Trophoblast cell (in vitro differentiated cells and primary cell): Measurements from ENCODE around the gene JAKMIP3.

Experiments used
- DNase-seq, 2 donors: peaks; one replicate each; pipeline ENCODE4 v3.0.0-alpha.2; 2016
- H2AFZ ChIP-seq: 2 replicates; pipeline ENCODE4 v1.6.1; 2013; ENCODE audit warnings: low read length, moderate library complexity, mild to moderate bottlenecking; ENCODE audit not compliant: insufficient read depth, poor library complexity
- H2AK5ac ChIP-seq: 2 replicates; pipeline ENCODE4 v1.6.1; 2013; ENCODE audit warnings: mild to moderate bottlenecking, low read length
- H2BK120ac ChIP-seq: 2 replicates; pipeline ENCODE4 v1.6.1; 2013; ENCODE audit warnings: low read length, mild to moderate bottlenecking, moderate library complexity; ENCODE audit not compliant: insufficient read depth, poor library complexity
- H2BK12ac ChIP-seq: 2 replicates; pipeline ENCODE4 v1.6.1; 2013; ENCODE audit warnings: mild to moderate bottlenecking, low read length, moderate library complexity
- H2BK5ac ChIP-seq: 2 replicates; pipeline ENCODE4 v1.6.1; 2013; ENCODE audit warnings: low read length, low read depth, moderate library complexity, mild to moderate bottlenecking; ENCODE audit not compliant: poor library complexity
- H3K14ac ChIP-seq: 2 replicates; pipeline ENCODE4 v1.6.1; 2013; ENCODE audit warnings: mild to moderate bottlenecking, low read length
- H3K18ac ChIP-seq: 2 replicates; pipeline ENCODE4 v1.6.1; 2013; ENCODE audit warnings: mild to moderate bottlenecking, low read length
- H3K23ac ChIP-seq: 2 replicates; pipeline ENCODE4 v1.6.1; 2013; ENCODE audit warnings: low read length
- H3K27ac ChIP-seq: 2 replicates; pipeline ENCODE4 v1.5.1; 2013; ENCODE audit warnings: low read depth, mild to moderate bottlenecking, inconsistent platforms, low read length, moderate library complexity
- H3K27me3 ChIP-seq: 2 replicates; pipeline ENCODE4 v1.6.1; 2013; ENCODE audit warnings: inconsistent platforms, mild to moderate bottlenecking, low read length, moderate library complexity; ENCODE audit not compliant: insufficient read depth
- H3K36me3 ChIP-seq, 2 experiments: 1 replicate in 1 of 2; 2 replicates in 1 of 2; pipeline ENCODE4 v1.6.1; 2013; ENCODE audit warnings: low read length in 2 of 2, mild to moderate bottlenecking in 2 of 2, moderate library complexity in 1 of 2; ENCODE audit not compliant: insufficient read depth in 2 of 2, control insufficient read depth in 1 of 2
- H3K4ac ChIP-seq: 2 replicates; pipeline ENCODE4 v1.6.1; 2013; ENCODE audit warnings: low read depth, mild to moderate bottlenecking, low read length, moderate library complexity
- H3K4me1 ChIP-seq, 2 experiments: 1 replicate in 1 of 2; 2 replicates in 1 of 2; pipeline ENCODE4 v1.6.1; 2013; ENCODE audit warnings: low read length in 2 of 2, mild to moderate bottlenecking in 2 of 2, moderate library complexity in 1 of 2; ENCODE audit not compliant: insufficient read depth in 2 of 2, control insufficient read depth in 1 of 2
- H3K4me2 ChIP-seq: 2 replicates; pipeline ENCODE4 v1.6.1; 2013; ENCODE audit warnings: inconsistent platforms, mild to moderate bottlenecking, low read length, moderate library complexity
- H3K4me3 ChIP-seq: 2 replicates; pipeline ENCODE4 v1.5.1; 2013; ENCODE audit warnings: mild to moderate bottlenecking, low read depth, low read length, inconsistent platforms
- H3K79me1 ChIP-seq: one replicate; pipeline ENCODE4 v1.6.1; 2013; ENCODE audit warnings: low read length
- H3K79me2 ChIP-seq: 2 replicates; pipeline ENCODE4 v1.6.1; 2013; ENCODE audit warnings: low read length, mild to moderate bottlenecking; ENCODE audit not compliant: control insufficient read depth, insufficient read depth, poor library complexity
- H3K9ac ChIP-seq: 2 replicates; pipeline ENCODE4 v1.6.1; 2013; ENCODE audit warnings: mild to moderate bottlenecking, low read length
- H3K9me3 ChIP-seq: 2 replicates; pipeline ENCODE4 v1.6.1; 2013; ENCODE audit warnings: low read depth, mild to moderate bottlenecking, control low read depth, inconsistent platforms, low read length; ENCODE audit not compliant: insufficient read depth
- H4K12ac ChIP-seq: 2 replicates; pipeline ENCODE4 v1.6.1; 2013; ENCODE audit warnings: low read depth, mild to moderate bottlenecking, low read length, moderate library complexity
- H4K8ac ChIP-seq: 2 replicates; pipeline ENCODE4 v1.6.1; 2013; ENCODE audit warnings: low read depth, mild to moderate bottlenecking, low read length, moderate library complexity
- H4K91ac ChIP-seq: one replicate; pipeline ENCODE4 v1.6.1; 2013; ENCODE audit warnings: low read depth, mild to moderate bottlenecking, low read length, moderate library complexity
- WGBS: extraction: QIAGEN DNeasy Blood & Tissue Kit; methylation state at CpG from one replicate; pipeline ENCODE4 v1.1.7; 2013; ENCODE audit warnings: missing lambda C conversion rate; ENCODE audit not compliant: insufficient read length, insufficient coverage; ENCODE audit errors: extremely low coverage; 5-methylcytosine and 5-hydroxymethylcytosine counted together

The JAKMIP3 gene

DNA sequence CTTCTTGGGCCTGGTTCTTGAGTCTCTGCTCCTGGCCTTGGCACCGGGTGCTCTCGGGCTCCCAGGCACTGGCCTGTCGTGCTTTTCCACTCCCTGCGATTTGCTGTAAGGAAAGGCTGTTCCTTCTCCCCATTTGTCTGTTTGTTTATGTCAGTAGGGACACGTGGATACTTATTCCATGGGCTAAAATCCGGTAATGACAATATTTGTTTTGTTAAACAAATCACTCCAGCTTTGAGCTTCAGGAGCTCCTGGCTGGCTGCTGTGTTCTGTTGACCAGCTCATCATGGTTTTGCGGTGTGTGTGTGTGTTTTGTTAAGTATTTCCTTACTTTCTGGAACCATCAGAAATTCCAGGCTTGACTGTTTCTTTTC is 17.5 kb upstream of the JAKMIP3 start:
- H2AK5ac ChIP-seq: no peak overlapping the region
- no peak overlapping the region for H2BK12ac ChIP-seq
- H4K8ac ChIP-seq: no peak overlapping the region
- H2AFZ ChIP-seq: no peak overlapping the region
- H3K36me3 ChIP-seq: no peaks in the 10 kb centered on the region
- no peak overlapping the region for H3K4me3 ChIP-seq
- H3K14ac ChIP-seq: no peak overlapping the region
- peaks cover 12% of the 10 kb centered on the region for H3K9me3 ChIP-seq
- H3K27ac ChIP-seq: no peak overlapping the region
- H3K4me1 ChIP-seq: no peaks in the 10 kb centered on the region
- H3K4ac ChIP-seq: no peak overlapping the region
- no peak overlapping the region for H2BK120ac ChIP-seq
- no peak overlapping the region for H4K91ac ChIP-seq
- no peak overlapping the region for H3K23ac ChIP-seq
- DNase-seq: no peak
- no peak overlapping the region for H3K4me2 ChIP-seq
- H3K18ac ChIP-seq: no peak overlapping the region
- no peak overlapping the region for H4K12ac ChIP-seq
- H3K79me1 ChIP-seq: no peaks in the 10 kb centered on the region
- H2BK5ac ChIP-seq: no peak overlapping the region
- H3K27me3 ChIP-seq: no peaks in the 10 kb centered on the region
- H3K9ac ChIP-seq: no peak overlapping the region
- no CpG with 5 or more reads among the region's 7 CpGs for WGBS
- no peaks in the 10 kb centered on the region for H3K79me2 ChIP-seq

DNA sequence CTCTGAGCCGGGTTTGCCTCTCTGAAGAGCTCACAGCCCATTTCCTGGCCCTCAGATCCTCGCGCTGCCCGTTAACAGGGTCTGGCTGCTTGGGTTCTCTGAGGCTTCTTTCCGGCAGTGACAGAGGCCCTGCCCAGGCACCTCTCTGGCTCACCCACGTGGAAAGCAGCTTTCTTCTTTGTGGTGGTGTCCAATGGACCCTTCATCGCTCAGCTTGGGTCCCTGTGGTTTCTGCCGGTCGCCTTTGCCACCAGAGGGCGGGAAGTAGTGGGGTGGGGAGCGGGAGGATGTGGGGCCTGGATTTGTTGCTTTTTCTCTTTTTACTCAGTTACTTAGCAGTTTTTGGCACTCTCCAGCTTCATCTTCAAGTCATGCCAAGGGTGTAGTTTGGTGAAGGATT is 15.6 kb upstream of the JAKMIP3 start:
- H3K4ac ChIP-seq: no peak overlapping the region
- H2BK120ac ChIP-seq: no peak overlapping the region
- no peak overlapping the region for H4K91ac ChIP-seq
- peaks cover 15% of the 10 kb centered on the region for H3K9me3 ChIP-seq
- no peak overlapping the region for H2BK12ac ChIP-seq
- H3K79me2 ChIP-seq: no peaks in the 10 kb centered on the region
- no CpG with 5 or more reads among the region's 11 CpGs for WGBS
- H4K8ac ChIP-seq: no peak overlapping the region
- H3K4me2 ChIP-seq: no peak overlapping the region
- H3K36me3 ChIP-seq: no peaks in the 10 kb centered on the region
- no peaks in the 10 kb centered on the region for H3K79me1 ChIP-seq
- no peak overlapping the region for H3K27ac ChIP-seq
- H2BK5ac ChIP-seq: no peak overlapping the region
- no peak overlapping the region for H3K14ac ChIP-seq
- no peak overlapping the region for H3K4me3 ChIP-seq
- H3K9ac ChIP-seq: no peak overlapping the region
- H3K4me1 ChIP-seq: no peaks in the 10 kb centered on the region
- no peak overlapping the region for H2AFZ ChIP-seq
- no peak for DNase-seq
- no peak overlapping the region for H4K12ac ChIP-seq
- H3K23ac ChIP-seq: no peak overlapping the region
- H2AK5ac ChIP-seq: no peak overlapping the region
- no peak overlapping the region for H3K18ac ChIP-seq
- H3K27me3 ChIP-seq: no peaks in the 10 kb centered on the region

GRCh38 chr10:132052124-132052523 is 13.6 kb upstream of the JAKMIP3 start:
- no peaks in the 10 kb centered on the region for H3K27me3 ChIP-seq
- no peak overlapping the region for H3K27ac ChIP-seq
- H3K23ac ChIP-seq: no peak overlapping the region
- no peak overlapping the region for H3K4me3 ChIP-seq
- no peak overlapping the region for H4K8ac ChIP-seq
- no peak overlapping the region for H3K9ac ChIP-seq
- no peak overlapping the region for H3K18ac ChIP-seq
- DNase-seq: no peak
- no peak overlapping the region for H2BK120ac ChIP-seq
- H2AK5ac ChIP-seq: no peak overlapping the region
- H3K4me2 ChIP-seq: no peak overlapping the region
- H3K4me1 ChIP-seq: no peaks in the 10 kb centered on the region
- no peak overlapping the region for H4K91ac ChIP-seq
- H3K79me1 ChIP-seq: no peaks in the 10 kb centered on the region
- no peaks in the 10 kb centered on the region for H3K79me2 ChIP-seq
- H3K14ac ChIP-seq: no peak overlapping the region
- WGBS: no CpG with 5 or more reads among the region's 1 CpG
- H2BK5ac ChIP-seq: no peak overlapping the region
- no peaks in the 10 kb centered on the region for H3K36me3 ChIP-seq
- H2AFZ ChIP-seq: no peak overlapping the region
- H4K12ac ChIP-seq: no peak overlapping the region
- no peak overlapping the region for H2BK12ac ChIP-seq
- H3K9me3 ChIP-seq: peaks cover 18% of the 10 kb centered on the region
- no peak overlapping the region for H3K4ac ChIP-seq

DNA sequence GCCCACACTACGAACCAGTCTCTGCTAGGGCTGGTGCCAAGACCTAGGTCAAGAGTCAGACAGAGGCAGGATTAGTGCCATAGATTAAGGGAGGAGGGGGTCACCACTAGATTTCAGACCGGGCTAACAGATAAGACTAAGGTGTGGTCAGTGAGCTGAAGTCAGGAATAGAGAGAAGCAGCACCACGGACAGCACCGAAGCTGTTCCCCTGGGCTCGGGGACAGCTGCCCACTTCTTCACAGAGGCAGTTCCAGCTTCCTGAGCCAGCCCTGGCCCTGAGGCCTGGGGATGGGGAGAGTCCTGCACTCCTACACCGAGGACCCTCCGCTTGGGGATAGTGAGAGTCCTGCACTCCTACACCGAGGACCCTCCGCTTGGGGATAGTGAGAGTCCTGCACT is 11.2 kb upstream of the JAKMIP3 start:
- Histone ChIP-seq H4K8ac (no peak overlapping the region), H3K79me2 (no peaks in the 10 kb centered on the region), H3K27ac (no peak overlapping the region), H3K14ac (no peak overlapping the region), H3K27me3 (no peaks in the 10 kb centered on the region), H3K79me1 (no peaks in the 10 kb centered on the region), H2AK5ac (no peak overlapping the region), H3K4me2 (no peak overlapping the region), H3K4me1 (no peaks in the 10 kb centered on the region), H2BK12ac (no peak overlapping the region), H3K4ac (no peak overlapping the region), H2BK5ac (no peak overlapping the region), H2AFZ (no peak overlapping the region), H3K23ac (no peak overlapping the region), H4K12ac (no peak overlapping the region), H3K4me3 (no peak overlapping the region), H2BK120ac (no peak overlapping the region), H4K91ac (no peak overlapping the region), H3K9ac (no peak overlapping the region), H3K9me3 (peaks cover 18% of the 10 kb centered on the region), H3K36me3 (no peaks in the 10 kb centered on the region), H3K18ac (no peak overlapping the region)
- no peak for DNase-seq
- no CpG with 5 or more reads among the region's 9 CpGs for WGBS
